ENCODE results near the gene C2orf92.

Gene C2orf92

GRCh38 chr2:97688062-97688827 lies 18.7 kb downstream of the C2orf92 start:
- TF ChIP-seq, protein P1, sequence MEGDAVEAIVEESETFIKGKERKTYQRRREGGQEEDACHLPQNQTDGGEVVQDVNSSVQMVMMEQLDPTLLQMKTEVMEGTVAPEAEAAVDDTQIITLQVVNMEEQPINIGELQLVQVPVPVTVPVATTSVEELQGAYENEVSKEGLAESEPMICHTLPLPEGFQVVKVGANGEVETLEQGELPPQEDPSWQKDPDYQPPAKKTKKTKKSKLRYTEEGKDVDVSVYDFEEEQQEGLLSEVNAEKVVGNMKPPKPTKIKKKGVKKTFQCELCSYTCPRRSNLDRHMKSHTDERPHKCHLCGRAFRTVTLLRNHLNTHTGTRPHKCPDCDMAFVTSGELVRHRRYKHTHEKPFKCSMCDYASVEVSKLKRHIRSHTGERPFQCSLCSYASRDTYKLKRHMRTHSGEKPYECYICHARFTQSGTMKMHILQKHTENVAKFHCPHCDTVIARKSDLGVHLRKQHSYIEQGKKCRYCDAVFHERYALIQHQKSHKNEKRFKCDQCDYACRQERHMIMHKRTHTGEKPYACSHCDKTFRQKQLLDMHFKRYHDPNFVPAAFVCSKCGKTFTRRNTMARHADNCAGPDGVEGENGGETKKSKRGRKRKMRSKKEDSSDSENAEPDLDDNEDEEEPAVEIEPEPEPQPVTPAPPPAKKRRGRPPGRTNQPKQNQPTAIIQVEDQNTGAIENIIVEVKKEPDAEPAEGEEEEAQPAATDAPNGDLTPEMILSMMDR (conservative IDR thresholded peaks at IDR 0.05) = no peak
- no peak for TF ChIP-seq ZFX (IDR thresholded peaks at IDR 0.05)
- no peak overlapping the region for H3K27ac ChIP-seq

GRCh38 chr2:97691166-97691565 lies 21.7 kb downstream of the C2orf92 start:
- no peak overlapping the region for H3K27ac ChIP-seq
- TF ChIP-seq, protein P1 (conservative IDR thresholded peaks at IDR 0.05) = no peak
- TF ChIP-seq ZFX (IDR thresholded peaks at IDR 0.05) = no peak

GRCh38 chr2:97693476-97693875 lies 24.0 kb downstream of the C2orf92 start:
- no peak overlapping the region for H3K27ac ChIP-seq

DNA sequence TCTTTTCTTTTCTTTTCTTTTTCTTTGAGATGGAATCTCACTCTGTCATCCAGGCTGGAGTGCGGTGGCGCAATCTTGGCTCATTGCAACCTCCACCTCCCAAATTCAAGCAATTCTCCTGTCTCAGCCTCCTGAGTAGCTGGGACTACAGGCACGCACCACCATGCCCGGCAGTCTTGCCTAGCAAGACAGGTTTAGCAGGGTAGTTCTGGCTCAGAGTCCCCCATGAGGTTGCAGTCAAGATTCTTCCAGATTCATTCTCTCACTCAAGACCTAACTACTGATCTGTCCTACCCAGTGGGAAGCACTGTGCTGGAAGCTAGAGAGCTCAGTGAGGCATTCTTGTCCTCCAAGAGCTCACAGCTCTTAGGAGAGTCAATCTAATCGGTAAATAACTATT lies 26.2 kb downstream of the C2orf92 start:
- no peak overlapping the region for H3K27ac ChIP-seq
- no peak for TF ChIP-seq ZFX (IDR thresholded peaks at IDR 0.05)
- TF ChIP-seq, protein P1 (conservative IDR thresholded peaks at IDR 0.05) = no peak

More at GRCh38 chr2:97693476-97693875, 24.0 kb downstream of the C2orf92 start:
- TF ChIP-seq, protein P1 (conservative IDR thresholded peaks at IDR 0.05) = no peak
- no peak for TF ChIP-seq ZFX (IDR thresholded peaks at IDR 0.05)

- TF ChIP-seq, protein P1 (conservative IDR thresholded peaks at IDR 0.05) = peak; percentile 90
- TF ChIP-seq ZFX (IDR thresholded peaks at IDR 0.05) = no peak
- no peak overlapping the region for H3K27ac ChIP-seq
Observed at GRCh38 chr2:97697252-97698235, 28.0 kb downstream of the C2orf92 start.

- H3K27ac ChIP-seq = no peak overlapping the region
- no peak for TF ChIP-seq ZFX (IDR thresholded peaks at IDR 0.05)
- TF ChIP-seq, protein P1 (conservative IDR thresholded peaks at IDR 0.05) = no peak
Observed at GRCh38 chr2:97698530-97698929, 29.0 kb downstream of the C2orf92 start.

Measured in C4-2B (cell line).